Cardiac muscle cell (in vitro differentiated cells and primary cell): ENCODE measurements around the gene ROCK2. TPM values are rescaled to one million over a fixed set of nuclear protein-coding genes. Genes with fewer than 3 reads are reported as not detected.

Experiments used
- DNase-seq, 2 donors: peaks; one replicate each; pipeline versions ENCODE4 v3.0.0 to v3.0.0-alpha.2; 2010 to 2017; ENCODE audit warnings: low read depth in 1 of 2, low spot score in 1 of 2
- H3K27ac ChIP-seq: fragments of 200-600 bp; sonication (generic); 2 replicates; pipeline ENCODE4 v1.5.1; 2016
- H3K27me3 ChIP-seq: fragments of 200-600 bp; sonication (generic); 2 replicates; pipeline ENCODE4 v1.6.0; 2016; ENCODE audit warnings: control low read depth
- H3K36me3 ChIP-seq: fragments of 200-600 bp; sonication (generic); 2 replicates; pipeline ENCODE4 v1.5.1; 2016; ENCODE audit warnings: control low read depth
- H3K4me1 ChIP-seq: fragments of 200-600 bp; sonication (generic); 2 replicates; pipeline ENCODE4 v1.8.1; 2017; ENCODE audit warnings: low read depth, mild to moderate bottlenecking, mixed run types
- H3K4me3 ChIP-seq: fragments of 200-600 bp; sonication (generic); 2 replicates; pipeline ENCODE4 v1.5.1; 2016; ENCODE audit warnings: mild to moderate bottlenecking
- H3K9me3 ChIP-seq: fragments of 200-600 bp; sonication (generic); 2 replicates; pipeline ENCODE4 v1.5.1; 2017; ENCODE audit warnings: low read depth, mild to moderate bottlenecking, control low read depth
- CTCF ChIP-seq: IDR thresholded peaks from 2 replicates; pipeline ENCODE4 v1.5.1; 2012; ENCODE audit warnings: low read depth, mild to moderate bottlenecking, low read length
- polyA plus RNA-seq: library from polyadenylated mRNA; unstranded; fragments of >200 nt; fragmentation: Nextera tagmentation; extraction: Ambion mirVana; gene quantifications from 2 replicates; pipeline ENCODE4 v1.2.1, GENCODE V29; 2016
- total RNA-seq: library from RNA; depleted of rRNA; stranded (reverse); fragments of >200 nt; gene quantifications from 2 replicates; pipeline ENCODE4 v1.2.3, GENCODE V29; 2016

Gene ROCK2
- total and polyA plus RNA-seq, 2 experiments from 2014 or later: 18.9 to 31.7 TPM

GRCh38 chr2:11321847-11322246 is 22.6 kb downstream of the ROCK2 start:
- Histone ChIP-seq H3K27ac (no peak overlapping the region), H3K4me1 (peaks cover 9% of the 10 kb centered on the region), H3K4me3 (no peak overlapping the region), H3K27me3 (no peaks in the 10 kb centered on the region), H3K9me3 (no peaks in the 10 kb centered on the region), H3K36me3 (no peaks in the 10 kb centered on the region)
- no peak for TF ChIP-seq CTCF
- DNase-seq: no peak

GRCh38 chr2:11320698-11321492 is 23.5 kb downstream of the ROCK2 start:
- Histone ChIP-seq H3K4me1 (peaks cover 4% of the 10 kb centered on the region), H3K36me3 (no peaks in the 10 kb centered on the region), H3K9me3 (no peaks in the 10 kb centered on the region), H3K27me3 (no peaks in the 10 kb centered on the region), H3K4me3 (no peak overlapping the region), H3K27ac (no peak overlapping the region)
- no peak for TF ChIP-seq CTCF
- no peak for DNase-seq

GRCh38 chr2:11319939-11320338 is 24.5 kb downstream of the ROCK2 start:
- H3K4me1 ChIP-seq: no peaks in the 10 kb centered on the region
- H3K4me3 ChIP-seq: no peak overlapping the region
- H3K27ac ChIP-seq: peak overlapping the region; percentile 34
- H3K36me3 ChIP-seq: no peaks in the 10 kb centered on the region
- DNase-seq: peak in 1 of 2 donors; percentile 13
- H3K9me3 ChIP-seq: no peaks in the 10 kb centered on the region
- no peaks in the 10 kb centered on the region for H3K27me3 ChIP-seq
- no peak for TF ChIP-seq CTCF

GRCh38 chr2:11315074-11315705 is 29.2 kb downstream of the ROCK2 start:
- Histone ChIP-seq H3K9me3 (no peaks in the 10 kb centered on the region), H3K27ac (no peak overlapping the region), H3K36me3 (no peaks in the 10 kb centered on the region), H3K4me1 (no peaks in the 10 kb centered on the region), H3K4me3 (no peak overlapping the region), H3K27me3 (no peaks in the 10 kb centered on the region)
- no peak for TF ChIP-seq CTCF
- no peak for DNase-seq

- DNase-seq: peak in 1 of 2 donors; percentile 13
- Histone ChIP-seq H3K36me3 (no peaks in the 10 kb centered on the region), H3K27me3 (no peaks in the 10 kb centered on the region), H3K9me3 (no peaks in the 10 kb centered on the region), H3K4me1 (no peaks in the 10 kb centered on the region), H3K4me3 (no peak overlapping the region), H3K27ac (no peak overlapping the region)
- no peak for TF ChIP-seq CTCF
Measured at GRCh38 chr2:11314487-11314886, 29.9 kb downstream of the ROCK2 start.
